GM12891 (cell line): Measurements from ENCODE around the gene PDE6C.

Experiments
- PAX5 ChIP-seq: IDR thresholded peaks from 2 replicates; pipeline ENCODE4 v1.6.1; 2011; ENCODE audit warnings: low read length, moderate library complexity, mild to moderate bottlenecking; ENCODE audit not compliant: insufficient read depth, severe bottlenecking
- POLR2A ChIP-seq: IDR thresholded peaks from 2 replicates; pipeline ENCODE4 v1.6.1; 2011; ENCODE audit warnings: low read depth, low read length, control low read depth
- POLR2AphosphoS5 ChIP-seq: IDR thresholded peaks from 2 replicates; pipeline ENCODE4 v1.6.1; 2011; ENCODE audit warnings: low read depth, low read length, control low read depth
- POU2F2 ChIP-seq: IDR thresholded peaks from 2 replicates; pipeline ENCODE4 v1.6.1; 2011; ENCODE audit warnings: low read depth, mild to moderate bottlenecking, control low read depth, low read length, moderate library complexity
- SPI1 ChIP-seq: IDR thresholded peaks from 2 replicates; pipeline ENCODE4 v1.6.1; 2011; ENCODE audit warnings: low read depth, low read length, control low read depth
- TAF1 ChIP-seq: IDR thresholded peaks from 2 replicates; pipeline ENCODE4 v1.6.1; 2011; ENCODE audit warnings: low read depth, low read length, control low read depth

DNA sequence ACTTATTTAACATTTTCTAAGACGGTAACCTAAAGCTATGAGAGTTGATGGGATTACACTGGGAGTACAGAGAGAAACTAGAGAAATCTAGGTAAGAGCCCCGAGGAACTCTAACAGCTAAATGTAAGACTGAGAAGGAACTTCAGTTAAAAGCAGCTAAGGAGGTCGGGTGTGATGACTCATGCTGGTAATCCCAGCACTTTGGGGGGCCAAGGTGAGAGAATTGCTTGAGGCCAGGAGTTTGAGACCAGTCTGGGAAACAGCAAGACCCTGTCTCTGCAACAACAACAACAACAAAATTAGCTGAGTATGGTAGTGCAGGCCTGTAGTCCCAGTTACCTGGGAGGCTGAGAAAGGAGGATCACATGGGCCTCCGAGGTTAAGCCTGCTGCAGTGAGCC is 66.0 kb downstream of the PDE6C start:
- TF ChIP-seq POLR2A, result no peak
- TF ChIP-seq POLR2AphosphoS5, result no peak
- no peak for TF ChIP-seq PAX5
- TF ChIP-seq SPI1, result no peak
- no peak for TF ChIP-seq TAF1
- TF ChIP-seq POU2F2, result no peak
